GM12891 (cell line): ENCODE results near the gene CREB5.

ENCODE experiments used
- POLR2A ChIP-seq: IDR thresholded peaks from 2 replicates; pipeline ENCODE4 v1.6.1; 2011; ENCODE audit warnings: low read depth, low read length, control low read depth
- SPI1 ChIP-seq: IDR thresholded peaks from 2 replicates; pipeline ENCODE4 v1.6.1; 2011; ENCODE audit warnings: low read depth, low read length, control low read depth

- TF ChIP-seq SPI1 (no peak), POLR2A (no peak)
Measured at GRCh38 chr7:28544453-28545117, 132.3 kb downstream of the CREB5 start.
